ENCODE results near the gene TXNRD1.
"Not testable (repeated sequence)": the region's sequence is repeated elsewhere in the genome, so short reads cannot be mapped to it uniquely, and the experiment has no call there.

The TXNRD1 gene

GRCh38 chr12:104323899-104324298 lies 108.3 kb downstream of the TXNRD1 start:
- DNase-seq (ENCODE audit: low read depth in 2 of 2), result no peak

- not testable (repeated sequence) for DNase-seq (ENCODE audit: low read depth in 2 of 2)
These were observed 112.7 kb downstream of the TXNRD1 start for GRCh38 chr12:104328278-104328677.

- no peak for DNase-seq (ENCODE audit: low read depth in 2 of 2)
These were observed 113.2 kb downstream of the TXNRD1 start for GRCh38 chr12:104328790-104329189.

GRCh38 chr12:104329707-104330532 lies 114.3 kb downstream of the TXNRD1 start:
- no peak for DNase-seq (ENCODE audit: low read depth in 2 of 2)

GRCh38 chr12:104331376-104331775 lies 115.8 kb downstream of the TXNRD1 start:
- DNase-seq (ENCODE audit: low read depth in 2 of 2), result no peak

GRCh38 chr12:104332273-104332672 lies 116.7 kb downstream of the TXNRD1 start:
- DNase-seq (ENCODE audit: low read depth in 2 of 2), result not testable (repeated sequence)

GRCh38 chr12:104333692-104334255 lies 118.2 kb downstream of the TXNRD1 start:
- no peak for DNase-seq (ENCODE audit: low read depth in 2 of 2)

GRCh38 chr12:104334581-104334980 lies 119.0 kb downstream of the TXNRD1 start:
- no peak for DNase-seq (ENCODE audit: low read depth in 2 of 2)

GRCh38 chr12:104336115-104336514 lies 120.5 kb downstream of the TXNRD1 start:
- DNase-seq (ENCODE audit: low read depth in 2 of 2), result no peak

GRCh38 chr12:104337030-104337558 lies 121.5 kb downstream of the TXNRD1 start:
- no peak for DNase-seq (ENCODE audit: low read depth in 2 of 2)

GRCh38 chr12:104339663-104340062 lies 124.1 kb downstream of the TXNRD1 start:
- no peak for DNase-seq (ENCODE audit: low read depth in 2 of 2)

GRCh38 chr12:104340177-104340576 lies 124.6 kb downstream of the TXNRD1 start:
- no peak for DNase-seq (ENCODE audit: low read depth in 2 of 2)

GRCh38 chr12:104340925-104341611 lies 125.5 kb downstream of the TXNRD1 start:
- no peak for DNase-seq (ENCODE audit: low read depth in 2 of 2)

- no peak for DNase-seq (ENCODE audit: low read depth in 2 of 2)
These were observed 126.6 kb downstream of the TXNRD1 start for GRCh38 chr12:104342147-104342546.

GRCh38 chr12:104342635-104343249 lies 127.2 kb downstream of the TXNRD1 start:
- no peak for DNase-seq (ENCODE audit: low read depth in 2 of 2)

- DNase-seq (ENCODE audit: low read depth in 2 of 2), result no peak
These were observed 129.1 kb downstream of the TXNRD1 start for GRCh38 chr12:104344682-104345081.

- DNase-seq (ENCODE audit: low read depth in 2 of 2), result no peak
These were observed 129.9 kb downstream of the TXNRD1 start for GRCh38 chr12:104345234-104346066.

- no peak for DNase-seq (ENCODE audit: low read depth in 2 of 2)
These were observed 131.9 kb downstream of the TXNRD1 start for GRCh38 chr12:104347374-104348075.

- DNase-seq (ENCODE audit: low read depth in 2 of 2), result no peak
These were observed 132.9 kb downstream of the TXNRD1 start for GRCh38 chr12:104348283-104348993.

GRCh38 chr12:104348994-104349494 lies 133.5 kb downstream of the TXNRD1 start:
- no peak for DNase-seq (ENCODE audit: low read depth in 2 of 2)

All from activated CD4-positive, alpha-beta T cell treated with anti-CD3 and anti-CD28 coated beads for 24 hours (primary cell).